Muscle layer of duodenum (tissue), 2 donors: ENCODE results near the gene WDR18.

Experiments used
- H3K27ac ChIP-seq: one replicate; pipeline ENCODE4 v1.7.0; 2013; ENCODE audit warnings: mild to moderate bottlenecking, low read length
- H3K27me3 ChIP-seq: one replicate; pipeline ENCODE4 v1.7.0; 2013; ENCODE audit warnings: low read depth, mild to moderate bottlenecking, control low read depth, low read length
- H3K36me3 ChIP-seq, 2 donors: one replicate each; pipeline ENCODE4 v1.7.0; 2013; ENCODE audit warnings: low read length in 2 of 2, control low read depth in 1 of 2, mild to moderate bottlenecking in 1 of 2; ENCODE audit not compliant: insufficient read depth in 2 of 2, control insufficient read depth in 1 of 2
- H3K4me1 ChIP-seq, 2 donors: one replicate each; pipeline ENCODE4 v1.7.0; 2013; ENCODE audit warnings: low read length in 2 of 2, mild to moderate bottlenecking in 2 of 2, control low read depth in 1 of 2, moderate library complexity in 1 of 2; ENCODE audit not compliant: insufficient read depth in 2 of 2, control insufficient read depth in 1 of 2
- H3K4me3 ChIP-seq, 2 donors: one replicate each; pipeline ENCODE4 v1.7.0; 2013; ENCODE audit warnings: low read length in 2 of 2, low read depth in 1 of 2, mild to moderate bottlenecking in 1 of 2
- H3K9me3 ChIP-seq, 2 donors: one replicate each; pipeline ENCODE4 v1.7.0; 2013; ENCODE audit warnings: low read length in 2 of 2, control low read depth in 1 of 2, mild to moderate bottlenecking in 1 of 2; ENCODE audit not compliant: control insufficient read depth in 1 of 2
- donor health status: healthy.

The WDR18 gene

DNA sequence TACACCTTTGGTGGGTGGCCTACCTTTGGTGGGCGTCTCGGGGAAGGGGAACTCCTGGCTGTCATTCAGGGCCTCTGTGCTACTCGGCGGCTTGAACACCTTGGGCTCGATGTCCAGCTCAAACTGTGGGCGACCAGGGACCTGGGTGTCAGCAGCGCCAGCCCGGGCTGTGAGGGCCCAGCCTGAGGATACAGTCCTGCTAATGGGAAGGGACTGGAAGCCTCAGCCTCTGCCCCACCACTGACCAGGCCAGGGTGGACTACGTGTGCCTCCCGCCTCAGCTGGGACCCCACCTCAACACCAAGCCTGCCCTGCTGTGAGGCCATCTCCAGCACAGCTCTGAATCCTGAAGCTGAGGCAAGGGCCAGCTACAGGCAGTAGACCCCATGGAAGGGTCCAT is 29.1 kb downstream of the WDR18 start:
- no peak overlapping the region for H3K4me3 ChIP-seq
- H3K9me3 ChIP-seq: no peaks in the 10 kb centered on the region
- peaks cover 6 to 49% of the 10 kb centered on the region in 2 donors for H3K36me3 ChIP-seq
- H3K27me3 ChIP-seq: no peaks in the 10 kb centered on the region
- H3K4me1 ChIP-seq: peaks cover 10 to 40% of the 10 kb centered on the region in 2 donors
- H3K27ac ChIP-seq: no peak overlapping the region

DNA sequence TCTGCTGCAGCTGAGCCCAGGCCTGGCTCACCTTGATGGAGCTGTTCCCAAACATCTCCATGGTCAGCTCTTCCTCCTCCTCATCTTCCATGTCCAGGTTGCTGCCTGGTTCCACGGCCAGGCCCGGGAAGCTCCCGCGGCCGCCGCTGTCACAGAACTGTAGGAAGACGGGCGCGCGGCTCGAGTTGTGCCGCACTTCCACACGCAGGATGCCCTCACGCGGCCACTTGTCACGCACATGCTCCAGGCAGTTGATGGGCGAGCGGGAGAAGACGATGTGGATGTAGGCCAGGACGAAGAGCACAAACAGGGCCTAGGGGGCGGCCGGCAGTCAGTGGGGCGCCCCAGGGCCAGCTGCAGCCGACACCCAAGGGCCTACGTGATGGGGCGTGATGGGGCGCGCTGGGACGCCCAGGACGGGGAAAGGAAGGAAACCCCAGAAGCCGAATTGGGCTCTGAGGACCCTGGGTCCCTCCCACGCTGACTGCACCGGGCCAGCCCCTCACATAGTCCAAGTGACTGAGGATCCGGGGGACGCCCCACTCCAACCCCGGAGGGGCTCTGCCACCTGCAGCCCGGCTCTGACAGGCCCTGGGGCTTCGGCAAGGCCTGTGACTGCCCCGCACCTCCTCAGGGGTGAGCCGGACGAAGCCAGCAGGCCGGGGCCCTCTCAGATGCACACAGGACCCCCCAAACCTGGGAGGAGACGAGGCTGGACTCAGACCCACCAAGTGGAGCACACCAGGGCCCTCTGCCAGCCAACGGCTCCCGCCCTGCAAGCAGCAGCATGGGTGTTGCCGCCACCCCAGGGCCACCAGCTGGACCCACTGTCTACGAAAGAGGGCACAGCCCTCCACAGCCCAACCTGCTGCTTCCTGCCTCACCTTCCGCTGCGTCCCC is 30.3 kb downstream of the WDR18 start:
- H3K27me3 ChIP-seq: no peaks in the 10 kb centered on the region
- H3K4me3 ChIP-seq: no peak overlapping the region
- peaks cover 11 to 52% of the 10 kb centered on the region in 2 donors for H3K4me1 ChIP-seq
- H3K9me3 ChIP-seq: no peaks in the 10 kb centered on the region
- H3K27ac ChIP-seq: no peak overlapping the region
- peaks cover 6 to 46% of the 10 kb centered on the region in 2 donors for H3K36me3 ChIP-seq

DNA sequence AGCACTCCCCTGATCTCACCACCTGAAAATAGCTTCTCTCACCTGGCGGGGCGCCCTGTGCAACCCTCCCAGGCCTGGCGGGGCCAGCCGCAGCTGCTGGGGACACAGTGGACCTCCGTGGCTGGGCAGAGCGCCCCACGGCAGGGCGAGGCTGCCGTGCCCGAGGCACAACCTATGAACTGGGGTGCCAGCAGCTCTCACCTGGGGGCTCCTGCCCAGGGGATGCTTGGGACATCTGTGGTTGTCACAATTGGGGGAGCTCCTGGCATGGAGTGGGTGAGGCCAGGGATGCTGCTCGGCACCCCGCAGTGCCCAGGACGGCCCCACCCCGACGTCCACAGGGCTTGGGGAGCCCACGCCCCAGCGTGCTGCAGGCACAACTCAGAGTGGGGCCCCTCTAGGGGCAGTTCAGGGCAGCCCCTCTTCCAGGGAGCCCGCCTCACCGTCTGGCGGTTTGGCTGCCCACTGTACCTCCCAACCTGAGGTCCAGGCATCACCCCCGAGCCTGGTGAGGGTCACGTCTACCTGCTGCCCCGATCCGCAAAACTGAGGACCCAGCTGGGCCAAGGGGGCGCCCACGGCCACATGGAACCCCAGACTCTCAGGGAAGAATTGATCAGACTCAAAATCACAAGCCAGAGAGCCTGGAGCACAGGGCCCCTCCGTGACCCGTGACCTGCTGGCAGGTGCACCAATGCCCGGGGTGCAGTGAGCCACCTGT is 31.1 kb downstream of the WDR18 start:
- Histone ChIP-seq H3K27me3 (no peaks in the 10 kb centered on the region), H3K9me3 (no peaks in the 10 kb centered on the region), H3K4me1 (peaks cover 11 to 54% of the 10 kb centered on the region in 2 donors), H3K27ac (no peak overlapping the region), H3K4me3 (no peak overlapping the region), H3K36me3 (peaks cover 6 to 39% of the 10 kb centered on the region in 2 donors)

DNA sequence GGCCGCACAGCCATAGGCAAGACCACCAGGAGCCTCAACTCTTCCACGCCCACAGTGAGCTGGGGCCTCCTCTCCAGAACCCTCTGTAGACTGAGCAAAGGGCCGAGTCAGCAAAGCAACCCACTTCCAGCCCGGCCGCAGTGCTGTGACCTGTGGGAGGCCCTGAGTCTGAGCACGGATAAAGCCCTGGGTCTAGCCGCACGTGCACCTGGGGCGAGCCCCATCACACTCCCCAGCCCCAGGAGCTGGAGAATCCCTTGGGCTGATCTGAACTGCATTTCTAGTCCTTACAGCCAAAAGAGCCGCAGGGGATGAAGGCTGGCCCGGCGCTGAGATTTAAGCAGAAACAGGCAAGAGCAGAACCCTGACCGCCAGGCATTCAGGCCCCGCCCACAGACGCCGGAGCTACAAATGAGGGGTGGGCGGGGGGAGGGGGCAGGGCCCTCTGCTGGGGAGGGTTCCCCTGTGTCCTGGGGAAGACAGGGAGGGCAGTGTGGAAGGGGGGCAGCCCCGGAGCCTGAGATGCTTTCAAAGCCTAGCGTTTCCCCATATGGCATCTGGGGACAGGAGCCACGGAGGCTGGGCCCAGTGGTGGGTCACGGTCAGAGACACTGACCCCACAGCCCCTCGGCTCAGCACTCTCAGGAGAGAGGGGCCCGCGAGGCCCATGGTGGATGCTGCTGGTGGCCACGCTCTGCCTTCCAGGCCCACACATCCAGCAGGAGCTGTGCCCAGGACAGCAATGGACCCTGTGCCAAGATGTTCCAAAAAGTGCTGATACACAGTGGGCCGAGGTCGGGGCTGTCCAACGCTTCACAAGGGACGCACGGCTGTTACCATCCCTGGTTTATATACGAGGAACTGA is 31.9 kb downstream of the WDR18 start:
- Histone ChIP-seq H3K36me3 (peaks cover 6 to 32% of the 10 kb centered on the region in 2 donors), H3K27me3 (no peaks in the 10 kb centered on the region), H3K9me3 (no peaks in the 10 kb centered on the region), H3K27ac (no peak overlapping the region), H3K4me3 (peak overlapping the region in 1 of 2 donors; percentile 17), H3K4me1 (peaks cover 11 to 51% of the 10 kb centered on the region in 2 donors)

DNA sequence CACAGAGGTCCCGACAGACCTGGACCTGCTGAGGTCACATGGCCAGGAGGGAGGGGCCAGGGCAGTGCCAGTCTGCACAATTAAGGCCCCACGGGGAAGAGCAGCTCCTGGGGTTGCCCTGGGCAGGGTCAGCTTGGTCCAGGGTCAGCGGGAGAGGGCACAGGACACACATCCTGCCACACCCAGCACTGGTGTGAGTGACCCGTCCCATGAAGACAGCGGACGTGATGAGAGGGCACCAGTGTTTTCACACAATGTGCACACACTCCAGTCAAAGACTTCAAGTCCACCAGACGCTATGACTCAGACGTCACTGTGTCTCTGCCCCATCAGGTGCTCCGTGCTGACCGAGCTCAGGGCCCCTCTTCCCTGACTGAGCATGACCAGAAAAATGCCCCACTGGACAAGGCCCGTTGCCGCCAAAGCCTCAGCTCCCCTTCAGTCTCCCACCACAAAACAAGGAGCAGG is 32.5 kb downstream of the WDR18 start:
- H3K4me1 ChIP-seq: peaks cover 11 to 51% of the 10 kb centered on the region in 2 donors
- H3K9me3 ChIP-seq: no peaks in the 10 kb centered on the region
- H3K27ac ChIP-seq: no peak overlapping the region
- H3K27me3 ChIP-seq: no peaks in the 10 kb centered on the region
- H3K36me3 ChIP-seq: peaks cover 6 to 26% of the 10 kb centered on the region in 2 donors
- peak overlapping the region in 1 of 2 donors; percentile 17 for H3K4me3 ChIP-seq

DNA sequence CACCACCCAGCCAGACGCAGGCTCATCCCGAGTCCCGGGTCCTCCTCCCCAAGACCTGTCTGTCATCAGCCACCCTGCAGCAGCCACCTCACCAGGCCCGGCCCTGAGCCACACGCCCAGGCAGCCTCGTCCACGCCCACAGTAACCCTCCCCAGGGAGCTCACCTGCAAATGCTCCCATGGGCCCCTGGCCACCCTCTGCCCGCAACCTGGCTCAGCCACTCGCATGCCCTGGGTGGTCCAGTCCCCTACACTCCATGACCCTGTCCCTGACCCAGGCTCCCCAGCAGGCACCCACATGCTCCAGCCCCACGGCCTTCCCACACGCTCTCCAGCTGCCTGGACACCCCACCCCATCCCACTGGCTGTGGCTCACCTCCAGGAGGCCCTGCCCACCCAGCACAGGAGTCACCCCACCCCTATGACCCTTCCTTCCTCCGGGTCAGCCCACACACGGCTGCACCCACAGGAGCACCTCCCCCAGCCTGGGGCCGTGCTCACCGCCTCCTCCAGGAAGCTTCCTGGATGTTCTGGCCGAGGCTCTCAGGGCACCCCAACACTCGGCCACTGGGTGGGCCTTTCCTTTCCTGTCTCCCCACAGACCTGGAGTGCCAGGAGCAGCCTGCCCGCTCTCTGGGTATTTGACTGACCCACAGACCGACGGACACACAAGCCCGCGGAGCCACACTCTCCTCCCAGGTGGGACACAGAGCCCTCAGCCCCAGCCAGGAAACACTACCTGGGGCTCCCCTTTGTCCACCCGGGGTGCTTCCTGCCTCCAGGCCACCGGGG is 33.2 kb downstream of the WDR18 start:
- Histone ChIP-seq H3K4me1 (peaks cover 11 to 51% of the 10 kb centered on the region in 2 donors), H3K27ac (no peak overlapping the region), H3K4me3 (peak overlapping the region in 1 of 2 donors; percentile 17), H3K36me3 (peaks cover 6 to 19% of the 10 kb centered on the region in 2 donors), H3K9me3 (no peaks in the 10 kb centered on the region), H3K27me3 (no peaks in the 10 kb centered on the region)

DNA sequence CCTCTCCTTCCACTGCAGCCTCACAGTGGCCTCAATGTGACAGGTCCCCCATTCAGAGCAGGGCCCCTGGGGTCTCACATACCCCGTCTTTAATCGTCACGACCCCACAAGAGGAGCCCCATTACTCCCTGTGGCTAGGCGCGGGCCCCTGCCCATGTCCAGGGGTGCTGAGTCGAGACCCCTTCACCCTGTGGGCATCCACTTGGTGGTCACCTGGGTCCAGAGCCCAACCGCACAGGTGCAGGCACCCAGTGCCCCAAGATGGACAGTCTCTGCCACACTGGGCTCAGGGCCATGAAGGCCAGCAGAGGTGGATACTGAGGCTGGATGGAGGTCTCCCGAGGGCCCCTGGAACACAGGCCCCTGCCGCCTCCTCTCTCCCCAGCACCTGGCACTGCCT is 33.8 kb downstream of the WDR18 start:
- H3K27ac ChIP-seq: no peak overlapping the region
- H3K4me1 ChIP-seq: peaks cover 11 to 55% of the 10 kb centered on the region in 2 donors

DNA sequence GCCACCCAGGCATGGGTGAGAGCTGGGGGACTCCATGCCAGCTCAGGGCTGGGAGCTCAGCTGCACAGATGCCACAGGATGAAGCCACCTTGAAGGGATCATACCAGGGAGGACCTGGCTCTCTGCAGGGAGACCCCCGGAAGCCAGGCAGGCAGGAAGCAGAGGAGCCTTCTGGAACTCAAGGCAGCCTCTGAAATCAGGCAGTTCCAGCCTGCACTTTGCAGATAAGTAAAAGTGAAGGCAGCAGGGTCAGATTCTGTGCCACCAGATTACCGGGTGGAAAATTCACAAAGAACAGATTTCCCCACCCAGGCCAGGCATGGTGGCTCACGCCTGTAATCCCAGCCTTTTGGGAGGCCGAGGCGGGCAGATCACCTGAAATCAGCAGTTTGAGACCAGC is 34.2 kb downstream of the WDR18 start:
- Histone ChIP-seq H3K9me3 (no peaks in the 10 kb centered on the region), H3K36me3 (peaks cover under 1 to 9% of the 10 kb centered on the region in 2 donors), H3K27me3 (no peaks in the 10 kb centered on the region), H3K4me1 (peaks cover 11 to 55% of the 10 kb centered on the region in 2 donors), H3K27ac (no peak overlapping the region), H3K4me3 (no peak overlapping the region)

More for the DNA sequence above, 33.8 kb downstream of the WDR18 start:
- H3K36me3 ChIP-seq: peaks cover 5 to 14% of the 10 kb centered on the region in 2 donors
- no peaks in the 10 kb centered on the region for H3K27me3 ChIP-seq
- H3K4me3 ChIP-seq: no peak overlapping the region
- H3K9me3 ChIP-seq: no peaks in the 10 kb centered on the region

DNA sequence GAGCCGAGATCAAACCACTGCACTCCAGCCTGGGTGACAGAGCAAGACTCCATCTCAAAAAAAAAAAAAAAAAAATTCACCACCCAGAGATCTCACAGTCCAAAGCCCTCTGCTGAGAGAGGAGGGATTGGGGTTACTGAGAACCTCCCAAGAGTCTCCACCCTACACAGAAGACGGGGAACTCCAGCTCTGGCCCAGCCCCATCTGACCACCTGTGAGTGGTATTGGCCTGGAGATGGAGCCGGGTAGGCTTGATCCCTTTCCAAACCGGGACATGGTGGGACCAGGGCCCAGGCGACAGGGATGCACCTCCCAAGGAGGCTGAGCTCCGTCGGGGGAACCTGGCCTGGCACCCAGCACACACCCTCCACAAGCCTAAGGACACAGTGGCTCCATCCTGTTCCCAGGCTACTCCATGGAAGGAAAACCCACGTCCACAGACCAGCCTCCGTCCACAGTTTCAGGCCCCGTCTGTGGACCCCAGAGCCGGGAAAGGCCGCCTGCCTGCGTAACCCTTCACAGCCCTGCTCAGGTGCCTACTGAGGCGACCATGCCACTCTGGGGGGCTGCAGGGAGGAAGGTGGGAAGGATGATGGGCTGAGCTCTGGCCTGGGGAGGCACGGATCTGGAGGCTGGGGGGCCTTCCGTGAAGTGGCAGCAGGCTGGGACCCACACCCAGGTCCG is 34.9 kb downstream of the WDR18 start:
- no peak overlapping the region for H3K27ac ChIP-seq

DNA sequence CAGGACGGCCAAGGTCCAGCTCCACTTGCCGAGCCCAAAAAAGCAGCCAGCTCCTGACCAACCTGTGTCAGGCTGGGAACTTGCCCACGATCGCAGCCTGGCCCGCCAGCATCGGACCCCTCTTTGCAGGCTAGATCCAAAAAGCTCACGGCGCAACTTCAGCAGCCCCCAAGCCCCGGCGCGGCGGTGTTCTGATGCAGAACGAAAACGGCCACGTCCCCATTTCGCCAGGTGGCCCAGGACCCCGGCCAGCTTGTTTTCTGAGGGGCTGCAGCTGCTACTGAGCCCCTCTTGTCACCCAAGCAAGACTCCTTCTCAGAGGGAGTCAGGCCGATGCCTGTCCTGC is 35.4 kb downstream of the WDR18 start:
- Histone ChIP-seq H3K27ac (no peak overlapping the region), H3K36me3 (no peaks in the 10 kb centered on the region), H3K4me3 (peak overlapping the region; percentile 83 to 94), H3K27me3 (no peaks in the 10 kb centered on the region), H3K4me1 (peaks cover 11 to 55% of the 10 kb centered on the region in 2 donors), H3K9me3 (no peaks in the 10 kb centered on the region)

More for the DNA sequence above, 34.9 kb downstream of the WDR18 start:
- H3K4me3 ChIP-seq: peak overlapping the region; percentile 83 to 94
- H3K27me3 ChIP-seq: no peaks in the 10 kb centered on the region
- H3K4me1 ChIP-seq: peaks cover 11 to 55% of the 10 kb centered on the region in 2 donors
- H3K9me3 ChIP-seq: no peaks in the 10 kb centered on the region
- H3K36me3 ChIP-seq: peaks cover 0 to 2% of the 10 kb centered on the region in 2 donors
